Breast epithelium (tissue), 4 donors: ENCODE results near the gene GLRA3. TPM values are rescaled to one million over a fixed set of nuclear protein-coding genes. Genes with fewer than 3 reads are reported as not detected.
A peak's percentile ranks its signal among the peaks of the same experiment; 100 is the strongest.

Experiments used
- DNase-seq, 2 donors: peaks; one replicate each; pipeline ENCODE4 v3.0.0-alpha.2; 2019; ENCODE audit warnings: low spot score in 2 of 2
- H3K27ac ChIP-seq, 2 donors: fragments of 200-600 bp; sonication (generic) in 1 of 2; one replicate each; pipeline ENCODE4 v1.5.1; 2016 to 2019; ENCODE audit warnings: mild to moderate bottlenecking in 1 of 2
- H3K27me3 ChIP-seq, 2 donors: fragments of 200-600 bp; sonication (generic) in 1 of 2; one replicate each; pipeline versions ENCODE4 v1.5.1 to v1.6.0; 2017 to 2019; ENCODE audit warnings: control low read depth in 1 of 2, mild to moderate bottlenecking in 1 of 2
- H3K36me3 ChIP-seq: fragments of 200-600 bp; one replicate; pipeline ENCODE4 v1.5.1; 2019
- H3K4me1 ChIP-seq, 2 donors: fragments of 200-600 bp; sonication (generic); one replicate each; pipeline ENCODE4 v1.5.1; 2016 to 2019; ENCODE audit warnings: control low read depth in 1 of 2
- H3K4me3 ChIP-seq, 3 donors: fragments of 200-600 bp; sonication (generic); 1 replicate in 2 of 3; 2 replicates in 1 of 3; pipeline ENCODE4 v1.5.1; 2016 to 2019; ENCODE audit warnings: mild to moderate bottlenecking in 3 of 3, moderate library complexity in 2 of 3
- H3K9me3 ChIP-seq, 2 donors: fragments of 200-600 bp; sonication (generic) in 1 of 2; one replicate each; pipeline ENCODE4 v1.5.1; 2016 to 2019; ENCODE audit warnings: control low read depth in 1 of 2
- CTCF ChIP-seq, 3 donors: fragments of 450-650 bp; IDR thresholded peaks; one replicate each; pipeline ENCODE4 v1.5.1; 2016 to 2017; ENCODE audit warnings: antibody characterized with exemption in 3 of 3, mild to moderate bottlenecking in 3 of 3, moderate library complexity in 3 of 3
- POLR2A ChIP-seq: fragments of 450-650 bp; IDR thresholded peaks from one replicate; pipeline ENCODE4 v1.6.1; 2016; ENCODE audit warnings: antibody characterized with exemption, mild to moderate bottlenecking, moderate library complexity
- POLR2AphosphoS5 ChIP-seq, 3 donors: sonication (generic); formaldehyde crosslinking; IDR thresholded peaks; one replicate each; pipeline ENCODE4 v1.6.1; 2017; ENCODE audit warnings: antibody characterized with exemption in 3 of 3
- intact Hi-C: fragments of 100-400 bp; cut with DNase I; formaldehyde crosslinking; loops from one replicate; pipeline ENCODE4 v1.15.1; 2023; ENCODE audit warnings: low total_unique reads
- total RNA-seq, 3 donors: library from RNA; depleted of rRNA; stranded (reverse); fragments of >200 nt; gene quantifications; one replicate each; pipeline ENCODE4 v1.1.0, GENCODE V29; 2016

GLRA3 gene
- total RNA-seq, 3 donors from 2014 or later = 0.16 to 54.7 (median 9.1) TPM

DNA sequence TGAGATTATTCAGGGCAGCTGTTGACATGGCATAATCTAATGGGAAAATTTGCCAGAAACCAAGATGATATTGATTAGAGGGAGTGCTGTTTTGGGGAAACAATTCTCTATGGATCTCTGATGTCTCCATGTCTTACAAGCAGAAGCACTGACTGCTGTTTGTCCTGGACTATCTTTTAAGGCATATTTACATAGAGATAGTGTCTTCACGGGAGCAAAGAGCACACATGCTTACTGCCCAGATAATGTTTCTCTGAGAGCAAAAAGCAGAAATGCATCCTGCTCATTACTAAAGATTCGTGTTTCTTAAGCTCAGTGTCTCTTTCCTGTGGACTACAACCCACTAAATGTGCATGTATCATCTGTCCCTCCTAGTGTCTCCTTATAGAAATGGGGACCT, 41.3 kb upstream of the GLRA3 start:
- DNase-seq = no peak
- intact Hi-C loops = no loop called here
- H3K9me3 ChIP-seq = no peaks in the 10 kb centered on the region
- TF ChIP-seq CTCF (IDR thresholded peaks at IDR 0.05) = no peak
- no peak for TF ChIP-seq POLR2A
- no peak for TF ChIP-seq POLR2AphosphoS5 (IDR thresholded peaks at IDR 0.05)
- peak overlapping the region; percentile 19 to 23 for H3K27ac ChIP-seq
- peaks cover 0 to 2% of the 10 kb centered on the region in 2 donors for H3K4me1 ChIP-seq
- no peak overlapping the region for H3K4me3 ChIP-seq
- H3K36me3 ChIP-seq = no peaks in the 10 kb centered on the region
- no peaks in the 10 kb centered on the region for H3K27me3 ChIP-seq

DNA sequence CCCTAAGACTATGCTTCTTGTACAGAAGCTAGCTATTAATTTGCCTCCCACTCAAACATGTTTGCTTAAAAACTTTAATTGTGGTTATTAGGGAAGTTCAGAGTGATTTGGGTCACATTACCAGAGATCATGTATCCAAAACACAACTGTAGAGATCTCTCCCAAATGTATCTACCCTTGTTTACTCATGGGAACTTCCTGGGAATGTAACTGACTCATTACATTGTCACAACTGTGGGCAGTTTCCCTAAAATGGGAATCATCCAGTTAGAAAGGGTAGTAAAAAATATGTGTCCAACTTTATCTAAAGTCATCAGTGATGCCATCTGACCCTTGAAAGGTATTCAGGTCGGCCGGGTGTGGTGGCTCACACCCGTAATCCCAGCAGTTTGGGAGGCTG, 40.3 kb upstream of the GLRA3 start:
- Histone ChIP-seq H3K4me3 (no peak overlapping the region), H3K27me3 (no peaks in the 10 kb centered on the region), H3K27ac (no peak overlapping the region), H3K36me3 (no peaks in the 10 kb centered on the region), H3K9me3 (no peaks in the 10 kb centered on the region), H3K4me1 (peaks cover 0 to 2% of the 10 kb centered on the region in 2 donors)
- no peak for TF ChIP-seq POLR2AphosphoS5 (IDR thresholded peaks at IDR 0.05)
- TF ChIP-seq CTCF (IDR thresholded peaks at IDR 0.05) = no peak
- no peak for TF ChIP-seq POLR2A
- intact Hi-C loops = no loop called here
- no peak for DNase-seq

DNA sequence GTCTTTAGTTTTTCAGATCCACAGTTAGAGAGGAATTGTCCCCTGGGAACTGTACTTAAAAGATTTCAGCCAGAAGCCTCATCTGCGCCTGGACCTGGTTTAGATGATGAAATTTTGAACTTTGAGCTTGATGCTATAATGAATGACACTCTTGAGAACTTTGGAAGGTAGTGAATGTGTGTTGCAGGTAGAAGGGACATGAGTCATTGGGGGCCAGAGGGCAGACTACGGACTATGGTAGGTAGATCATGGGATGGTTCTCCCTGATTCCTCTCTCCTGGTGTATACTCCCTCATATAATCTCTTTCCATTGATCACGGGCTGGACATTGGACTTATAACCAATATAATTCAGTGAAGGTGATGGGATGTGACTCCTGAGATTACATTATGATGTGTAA, 38.9 kb upstream of the GLRA3 start:
- DNase-seq = no peak
- Histone ChIP-seq H3K4me1 (peaks cover 0 to 2% of the 10 kb centered on the region in 2 donors), H3K9me3 (no peaks in the 10 kb centered on the region), H3K27me3 (no peaks in the 10 kb centered on the region), H3K36me3 (no peaks in the 10 kb centered on the region), H3K27ac (no peak overlapping the region), H3K4me3 (no peak overlapping the region)
- TF ChIP-seq POLR2AphosphoS5 (IDR thresholded peaks at IDR 0.05) = no peak
- TF ChIP-seq CTCF (IDR thresholded peaks at IDR 0.05) = no peak
- TF ChIP-seq POLR2A = no peak
- intact Hi-C loops = no loop called here

GRCh38 chr4:174865418-174865985, 36.5 kb upstream of the GLRA3 start:
- Histone ChIP-seq H3K36me3 (no peaks in the 10 kb centered on the region), H3K27me3 (no peaks in the 10 kb centered on the region), H3K4me1 (peaks cover 0 to 2% of the 10 kb centered on the region in 2 donors), H3K4me3 (no peak overlapping the region), H3K27ac (no peak overlapping the region), H3K9me3 (no peaks in the 10 kb centered on the region)
- TF ChIP-seq POLR2AphosphoS5 (IDR thresholded peaks at IDR 0.05) = no peak
- TF ChIP-seq CTCF (IDR thresholded peaks at IDR 0.05) = no peak
- TF ChIP-seq POLR2A = no peak
- DNase-seq = no peak
- intact Hi-C loops = no loop called here

GRCh38 chr4:174864031-174864430, 35.0 kb upstream of the GLRA3 start:
- intact Hi-C loops = no loop called here
- H3K4me1 ChIP-seq = no peaks in the 10 kb centered on the region
- H3K4me3 ChIP-seq = no peak overlapping the region

GRCh38 chr4:174860588-174860987, 31.5 kb upstream of the GLRA3 start:
- TF ChIP-seq POLR2AphosphoS5 (IDR thresholded peaks at IDR 0.05) (no peak), POLR2A (no peak), CTCF (IDR thresholded peaks at IDR 0.05) (no peak)
- H3K4me1 ChIP-seq = no peaks in the 10 kb centered on the region
- intact Hi-C loops = no loop called here

More at GRCh38 chr4:174864031-174864430, 35.0 kb upstream of the GLRA3 start:
- no peaks in the 10 kb centered on the region for H3K27me3 ChIP-seq
- H3K9me3 ChIP-seq = no peaks in the 10 kb centered on the region
- no peak overlapping the region for H3K27ac ChIP-seq
- H3K36me3 ChIP-seq = no peaks in the 10 kb centered on the region
- DNase-seq = no peak
- TF ChIP-seq POLR2A = no peak

More at GRCh38 chr4:174860588-174860987, 31.5 kb upstream of the GLRA3 start:
- no peaks in the 10 kb centered on the region for H3K36me3 ChIP-seq
- no peaks in the 10 kb centered on the region for H3K27me3 ChIP-seq
- H3K9me3 ChIP-seq = no peaks in the 10 kb centered on the region
- H3K4me3 ChIP-seq = no peak overlapping the region
- no peak for DNase-seq
- no peak overlapping the region for H3K27ac ChIP-seq
